AG09319 (cell line): ENCODE data around the gene P2RY2.

Experiments used
- DNase-seq: peaks from one replicate; pipeline ENCODE4 v3.0.0-alpha.2; 2010; ENCODE audit warnings: low read depth; ENCODE audit errors: extremely low read depth
- TF ChIP-seq, protein P1 (sequence below): IDR thresholded peaks from 2 replicates; pipeline ENCODE4 v1.5.1; 2011; ENCODE audit warnings: low read depth, mild to moderate bottlenecking, inconsistent platforms, low read length, moderate library complexity

P2RY2 gene

DNA sequence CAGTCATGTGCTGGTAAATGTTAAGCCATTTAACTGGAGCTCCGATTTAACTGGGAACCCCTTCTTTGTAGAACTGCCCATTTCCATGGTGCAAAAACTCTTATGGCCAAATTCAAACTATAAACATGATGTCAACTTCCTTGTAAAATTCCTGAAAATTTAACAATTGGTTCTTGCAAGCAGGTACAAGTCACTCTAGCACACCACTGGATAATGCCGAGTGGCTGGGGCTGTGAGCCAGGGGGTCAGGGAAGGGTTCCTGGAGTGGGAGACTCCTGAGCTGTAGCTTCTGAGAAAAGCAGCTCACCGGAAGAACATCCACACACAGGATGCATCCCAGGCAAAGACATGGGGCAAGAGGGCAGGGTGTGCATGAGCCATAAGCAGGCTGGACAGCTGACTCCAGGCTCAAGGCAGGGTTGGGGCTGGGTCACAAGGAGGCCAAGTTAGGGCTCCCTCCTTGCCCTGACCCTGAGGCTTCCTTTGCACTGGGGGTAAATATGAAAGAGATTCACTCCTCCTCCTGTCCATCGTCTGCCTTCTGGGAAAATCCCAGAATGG is 18.2 kb downstream of the P2RY2 start:
- DNase-seq = no peak
- TF ChIP-seq, protein P1, sequence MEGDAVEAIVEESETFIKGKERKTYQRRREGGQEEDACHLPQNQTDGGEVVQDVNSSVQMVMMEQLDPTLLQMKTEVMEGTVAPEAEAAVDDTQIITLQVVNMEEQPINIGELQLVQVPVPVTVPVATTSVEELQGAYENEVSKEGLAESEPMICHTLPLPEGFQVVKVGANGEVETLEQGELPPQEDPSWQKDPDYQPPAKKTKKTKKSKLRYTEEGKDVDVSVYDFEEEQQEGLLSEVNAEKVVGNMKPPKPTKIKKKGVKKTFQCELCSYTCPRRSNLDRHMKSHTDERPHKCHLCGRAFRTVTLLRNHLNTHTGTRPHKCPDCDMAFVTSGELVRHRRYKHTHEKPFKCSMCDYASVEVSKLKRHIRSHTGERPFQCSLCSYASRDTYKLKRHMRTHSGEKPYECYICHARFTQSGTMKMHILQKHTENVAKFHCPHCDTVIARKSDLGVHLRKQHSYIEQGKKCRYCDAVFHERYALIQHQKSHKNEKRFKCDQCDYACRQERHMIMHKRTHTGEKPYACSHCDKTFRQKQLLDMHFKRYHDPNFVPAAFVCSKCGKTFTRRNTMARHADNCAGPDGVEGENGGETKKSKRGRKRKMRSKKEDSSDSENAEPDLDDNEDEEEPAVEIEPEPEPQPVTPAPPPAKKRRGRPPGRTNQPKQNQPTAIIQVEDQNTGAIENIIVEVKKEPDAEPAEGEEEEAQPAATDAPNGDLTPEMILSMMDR = no peak

DNA sequence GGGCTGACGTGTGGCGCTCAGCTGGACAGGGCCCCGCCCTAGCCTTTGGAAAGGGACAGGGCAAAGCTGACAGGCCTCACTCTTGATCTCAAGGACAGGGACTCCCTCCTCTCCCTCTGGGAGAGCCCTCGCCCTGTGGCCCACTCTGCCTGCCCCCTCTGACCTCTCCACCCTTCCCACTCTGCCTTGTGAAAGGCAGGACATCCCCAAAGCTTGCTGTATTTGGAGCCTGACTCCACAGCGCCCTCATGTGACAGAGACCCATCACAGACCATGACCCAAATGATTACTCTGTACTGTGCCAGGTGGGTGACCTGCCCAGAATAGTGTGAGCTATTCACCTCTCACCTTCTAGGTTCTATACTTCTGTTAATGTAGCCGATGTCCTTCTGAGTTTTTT is 18.8 kb downstream of the P2RY2 start:
- DNase-seq = no peak
- TF ChIP-seq, protein P1 = peak; percentile 54

DNA sequence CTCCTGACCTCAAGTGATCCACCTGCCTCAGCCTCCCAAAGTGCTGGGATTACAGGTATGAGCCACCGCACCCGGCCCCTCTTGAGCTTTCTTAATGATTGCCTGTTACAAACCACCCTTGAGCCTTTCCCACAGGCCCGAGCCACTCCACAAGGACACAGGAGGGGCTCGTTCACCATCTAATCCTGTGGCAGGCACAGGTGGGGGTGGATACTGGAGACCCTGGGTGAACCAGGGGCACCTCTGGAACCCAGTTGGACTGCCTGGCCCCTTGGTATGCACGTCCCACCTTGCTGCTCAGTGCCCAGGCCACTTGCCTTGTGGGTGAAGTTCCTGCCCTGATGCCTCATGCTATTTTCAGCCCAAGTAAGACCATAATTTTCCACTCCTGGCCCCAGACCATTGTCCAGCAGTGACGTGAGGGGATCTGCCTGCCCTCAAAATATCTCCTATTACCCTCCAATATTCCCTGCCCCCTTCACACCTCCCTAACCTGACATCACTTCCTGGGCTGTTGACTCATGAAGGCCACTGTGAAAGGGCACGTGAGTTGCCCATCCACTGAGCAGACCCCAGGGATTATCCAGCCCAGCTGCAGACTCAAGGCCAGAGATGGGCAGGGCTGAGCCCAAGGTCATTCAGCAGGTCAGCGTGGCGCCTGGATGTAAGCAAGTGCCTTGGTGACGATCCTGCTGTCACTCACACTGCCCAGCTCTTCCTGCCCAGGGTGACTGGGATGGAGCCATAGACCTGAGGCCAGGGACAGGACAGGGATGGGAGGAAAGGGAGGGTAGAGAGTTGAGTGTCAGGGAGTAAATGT is 19.6 kb downstream of the P2RY2 start:
- TF ChIP-seq, protein P1 = no peak
- no peak for DNase-seq

DNA sequence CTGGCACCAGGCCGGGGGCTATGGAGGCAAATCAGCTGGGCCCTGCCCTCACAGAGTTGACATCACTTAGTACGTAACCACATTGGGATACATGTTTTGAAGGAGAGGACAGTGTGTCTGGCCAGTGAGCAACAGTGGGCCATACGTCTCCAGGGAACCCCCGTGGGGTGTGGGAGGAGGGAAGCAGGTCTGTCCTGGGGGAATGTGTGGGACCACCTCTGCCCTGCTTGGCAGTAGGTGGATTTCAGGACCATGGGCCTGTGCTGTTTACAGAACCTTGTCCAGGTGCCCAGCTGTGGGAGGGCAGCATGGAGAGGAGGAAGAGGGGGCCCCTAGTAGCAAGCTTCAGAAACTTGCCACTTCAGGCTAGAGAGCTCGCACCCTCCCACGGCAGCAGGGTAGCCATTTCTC is 21.0 kb downstream of the P2RY2 start:
- DNase-seq = no peak
- TF ChIP-seq, protein P1 = no peak

DNA sequence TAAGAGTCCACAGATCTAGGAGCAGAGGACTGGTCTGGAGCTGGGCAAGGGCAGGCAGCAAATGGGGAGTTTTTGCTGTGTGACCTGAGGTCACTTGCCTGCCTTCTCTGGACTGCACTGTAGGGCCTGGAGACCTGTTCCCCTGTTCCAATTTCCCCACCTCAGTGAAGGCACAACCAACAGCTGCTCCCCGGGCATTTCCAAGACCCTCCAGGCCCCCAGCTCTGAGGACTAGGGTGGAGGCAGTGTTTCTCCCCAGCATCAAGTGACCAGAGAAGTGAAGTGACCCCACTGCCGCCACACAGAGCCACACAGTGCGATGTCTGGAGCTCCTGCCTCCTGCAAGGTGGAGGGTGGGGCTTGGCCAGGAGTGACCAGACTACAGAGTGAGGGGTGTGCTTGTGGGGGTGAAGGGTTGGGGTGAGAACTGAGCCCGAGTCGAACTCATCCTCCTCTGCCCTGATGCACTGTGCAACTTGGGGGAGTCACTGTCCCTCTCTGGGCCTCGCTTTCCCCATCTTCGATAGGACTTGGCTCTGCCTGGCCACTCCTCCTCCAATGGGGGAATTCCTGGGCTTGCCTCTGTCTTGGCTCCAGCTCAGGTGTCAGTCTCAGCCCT is 21.6 kb downstream of the P2RY2 start:
- TF ChIP-seq, protein P1 = no peak
- no peak for DNase-seq

DNA sequence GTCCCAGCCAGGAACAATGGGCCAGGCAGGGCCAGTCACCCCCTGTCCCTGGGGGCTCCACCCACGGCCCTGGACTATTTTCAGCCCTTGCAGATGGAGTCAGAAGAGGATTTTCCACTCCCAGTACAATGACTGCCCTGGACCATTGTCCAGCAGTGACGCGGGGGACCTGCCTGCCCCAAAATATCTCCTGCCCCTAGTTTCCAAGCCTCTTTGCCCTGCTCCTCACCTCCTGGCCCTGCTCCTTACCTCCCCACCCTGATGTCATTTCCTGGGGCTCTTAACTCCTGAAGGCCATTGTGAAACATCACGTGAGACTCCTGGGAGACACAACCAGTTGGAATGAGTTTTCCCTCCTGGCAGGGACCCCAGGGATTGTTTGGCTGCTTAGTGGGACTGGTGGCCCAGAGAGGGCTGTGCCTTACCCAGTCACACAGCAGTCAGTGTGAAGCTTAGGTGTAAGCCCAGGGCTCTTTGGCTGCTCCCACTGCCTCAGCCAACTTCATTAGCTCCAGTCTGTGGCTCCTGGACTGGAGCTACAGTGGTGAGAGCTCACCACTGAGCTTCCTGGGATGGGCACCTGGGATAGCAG is 22.2 kb downstream of the P2RY2 start:
- TF ChIP-seq, protein P1 = no peak
- peak; percentile 52 for DNase-seq

DNA sequence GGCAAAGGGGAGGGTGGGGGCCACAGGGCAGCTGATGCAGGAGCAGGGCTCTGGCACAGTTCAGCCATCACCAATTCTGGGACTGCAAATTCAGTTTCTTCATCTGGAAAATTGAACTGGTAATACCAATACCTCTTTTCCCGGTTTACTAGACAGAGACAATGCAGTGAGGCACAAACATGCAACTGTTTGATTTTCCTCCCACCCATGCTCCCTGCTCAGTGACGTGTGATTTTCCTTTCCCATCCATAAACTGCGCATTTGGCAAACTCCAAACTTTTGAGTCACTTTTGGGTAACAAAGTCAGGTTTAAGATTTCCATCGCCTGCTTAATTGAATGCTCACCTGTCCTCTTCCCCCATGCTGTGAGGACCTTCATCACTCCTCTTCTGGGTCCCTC is 23.2 kb downstream of the P2RY2 start:
- TF ChIP-seq, protein P1 = no peak

More for the DNA sequence above, 23.2 kb downstream of the P2RY2 start:
- no peak for DNase-seq
